ENCODE results near the gene CHRNA10.
"Not testable (repeated sequence)": the region's sequence is repeated elsewhere in the genome, so short reads cannot be mapped to it uniquely, and the experiment has no call there.

The CHRNA10 gene

DNA sequence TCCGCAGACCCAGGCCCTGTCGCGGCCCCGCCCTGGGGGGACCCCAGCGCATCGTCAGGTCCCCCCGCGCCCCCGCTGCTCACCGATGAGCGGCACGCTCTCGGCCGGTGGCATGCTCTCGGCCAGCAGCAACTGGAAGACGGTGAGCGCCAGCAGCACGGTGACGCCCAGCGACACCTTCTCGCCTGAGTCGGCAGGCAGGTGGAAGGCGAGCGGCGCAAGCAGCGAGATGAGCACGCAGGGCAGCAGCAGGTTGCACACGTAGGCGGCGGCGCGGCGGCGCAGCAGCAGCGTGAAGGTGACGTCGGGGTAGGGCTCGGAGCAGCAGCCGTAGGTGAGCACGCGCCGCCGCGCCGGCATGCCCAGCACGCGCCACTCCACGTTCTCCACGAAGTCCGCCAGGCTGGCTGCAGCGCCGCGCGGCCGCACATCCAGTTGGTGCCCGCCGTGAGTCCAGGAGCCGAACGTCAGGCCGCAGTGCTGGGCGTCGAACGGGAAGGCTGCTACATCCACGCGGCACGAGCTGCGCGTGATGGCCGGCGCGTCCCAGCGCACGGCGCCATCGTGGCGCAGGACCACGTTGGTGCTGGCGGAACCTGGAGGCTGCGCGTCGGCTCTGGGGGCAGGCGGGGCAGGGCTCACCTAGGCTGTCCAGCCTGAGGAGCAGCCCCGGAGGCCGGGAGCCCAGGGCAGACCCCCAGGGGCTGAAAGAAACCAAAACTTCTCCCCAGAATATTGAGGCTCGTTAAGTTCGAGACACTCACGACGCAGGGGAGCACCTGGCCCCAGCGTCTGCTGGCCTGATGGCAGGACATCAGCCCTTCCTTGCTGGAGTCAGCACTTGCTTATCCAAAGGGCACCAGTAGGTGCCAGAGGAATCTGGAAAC, 3.8 kb downstream of the CHRNA10 start:
- Histone ChIP-seq H3K27me3 (no peaks in the 10 kb centered on the region), H4K20me1 (peaks cover 0 to 52% (median 11%) of the 10 kb centered on the region in 11 experiments; a peak in 13 of 22 replicates), H3K9me3 (replicated peaks in 1 of 11) (no peaks in the 10 kb centered on the region), H3K4me1 (peaks cover 0 to 17% (median 9%) of the 10 kb centered on the region in 10 experiments; a peak in 11 of 20 replicates), H3K27ac (no peak overlapping the region), H3K4me2 (no peak overlapping the region), H3K36me3 (peaks cover 68 to 91% (median 85%) of the 10 kb centered on the region in 11 experiments), H3K4me3 (no peak overlapping the region), H3K9ac (no peak overlapping the region)
- TF ChIP-seq Cebpa-rat (IDR thresholded peaks at IDR 0.05): no peak

GRCh38 chr11:3666023-3666530, 5.1 kb downstream of the CHRNA10 start:
- no peak for TF ChIP-seq Cebpa-rat (IDR thresholded peaks at IDR 0.05)
- Histone ChIP-seq H3K27me3 (no peaks in the 10 kb centered on the region), H3K4me3 (no peak overlapping the region), H3K9me3 (replicated peaks in 1 of 11) (no peaks in the 10 kb centered on the region), H3K4me2 (peak overlapping the region in 5 of 11 experiments; percentile 27 to 56 (median 47); a peak in 7 of 22 replicates), H3K4me1 (peaks cover 0 to 17% (median 9%) of the 10 kb centered on the region in 10 experiments; a peak in 11 of 20 replicates), H3K36me3 (peaks cover 55 to 78% (median 72%) of the 10 kb centered on the region in 11 experiments), H4K20me1 (peaks cover 0 to 39% (median 7%) of the 10 kb centered on the region in 11 experiments; a peak in 13 of 22 replicates), H3K9ac (no peak overlapping the region; a peak in 1 of 22 replicates), H3K27ac (no peak overlapping the region)

DNA sequence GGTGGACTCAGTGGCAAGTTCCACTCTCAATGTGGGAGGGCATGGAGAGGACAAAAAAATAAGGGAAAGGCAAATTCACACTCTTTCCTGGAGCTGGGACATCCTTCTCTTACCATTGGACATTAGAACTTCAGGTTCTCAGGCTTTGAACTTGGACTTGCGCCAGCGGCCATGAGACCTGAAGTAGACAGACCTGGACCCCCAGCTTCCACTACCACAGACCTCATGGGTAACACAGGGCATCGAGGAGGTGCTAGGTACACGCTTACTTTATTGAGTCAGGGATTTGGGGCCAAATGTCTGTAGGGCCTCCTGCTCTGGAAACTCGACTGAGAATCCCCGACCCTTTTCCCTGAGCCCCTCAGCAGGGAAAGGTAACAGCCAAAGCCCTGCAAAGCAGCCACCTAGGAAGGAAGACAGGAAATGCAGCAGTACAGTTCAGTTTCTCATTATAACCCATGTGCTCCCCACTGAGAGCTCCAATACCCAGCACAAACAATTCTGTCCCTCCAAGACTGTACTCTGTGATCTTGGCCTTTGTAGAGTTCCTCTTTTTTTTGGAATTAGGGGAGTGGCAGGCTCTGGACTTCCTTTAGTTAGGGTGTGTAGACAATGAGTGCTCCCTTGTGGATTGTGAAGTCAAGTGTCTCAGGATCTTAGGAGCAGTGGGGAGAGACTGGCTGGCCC, 5.7 kb downstream of the CHRNA10 start:
- Histone ChIP-seq H3K9me3 (replicated peaks in 1 of 11) (no peaks in the 10 kb centered on the region), H3K36me3 (peaks cover 49 to 72% (median 66%) of the 10 kb centered on the region in 11 experiments), H3K4me3 (no peak overlapping the region), H3K4me1 (peaks cover 0 to 17% (median 9%) of the 10 kb centered on the region in 10 experiments; a peak in 11 of 20 replicates), H3K27me3 (no peaks in the 10 kb centered on the region), H3K27ac (0 out of 22 replicates have a peak overlapping the region, but pooled peaks of 1 of the 11 experiments have one; percentile 13), H3K9ac (no peak overlapping the region; a peak in 1 of 22 replicates), H4K20me1 (peaks cover 0 to 33% (median 4%) of the 10 kb centered on the region in 11 experiments; a peak in 11 of 22 replicates), H3K4me2 (peak overlapping the region in 5 of 11 experiments; percentile 27 to 56 (median 47); a peak in 7 of 22 replicates)
- no peak for TF ChIP-seq Cebpa-rat (IDR thresholded peaks at IDR 0.05)

DNA sequence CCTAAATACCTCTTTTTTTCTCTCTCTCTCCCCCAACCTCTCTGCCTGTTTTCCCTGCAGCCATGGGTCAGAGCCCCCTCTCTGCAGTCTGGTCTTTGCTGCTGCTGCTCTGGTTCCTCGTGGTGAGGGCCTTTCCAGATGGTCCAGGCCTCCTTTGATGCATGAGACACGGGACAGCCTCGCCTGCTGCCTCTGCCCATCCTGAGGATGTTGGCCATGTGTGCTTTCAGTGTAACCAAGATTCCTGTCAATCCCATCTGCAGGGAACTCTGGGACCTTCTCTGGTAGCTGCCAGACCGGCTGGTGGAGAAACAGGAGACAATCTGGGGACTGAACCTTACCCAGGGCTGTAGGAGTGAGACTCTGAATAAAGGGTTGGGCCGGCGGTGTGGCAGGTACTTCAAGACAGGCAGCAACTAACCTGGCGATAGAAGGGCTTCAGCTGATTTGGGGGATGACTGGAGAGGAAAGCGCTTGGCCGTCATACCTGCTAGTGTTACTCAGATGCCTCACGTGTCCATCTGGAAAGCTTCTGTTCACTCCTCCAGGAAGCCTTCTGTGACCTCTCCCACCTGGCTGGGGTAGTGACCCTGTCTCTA, 7.1 kb downstream of the CHRNA10 start:
- Histone ChIP-seq H3K4me1 (peaks cover 0 to 17% (median 9%) of the 10 kb centered on the region in 10 experiments; a peak in 11 of 20 replicates), H3K4me2 (no peak overlapping the region), H3K27ac (no peak overlapping the region), H3K27me3 (no peaks in the 10 kb centered on the region), H3K36me3 (peaks cover 36 to 58% (median 53%) of the 10 kb centered on the region in 11 experiments), H4K20me1 (peaks cover 0 to 20% (median 0%) of the 10 kb centered on the region in 11 experiments; a peak in 8 of 22 replicates), H3K9ac (no peak overlapping the region), H3K9me3 (replicated peaks in 1 of 11) (no peaks in the 10 kb centered on the region), H3K4me3 (no peak overlapping the region)
- TF ChIP-seq Cebpa-rat (IDR thresholded peaks at IDR 0.05): no peak

DNA sequence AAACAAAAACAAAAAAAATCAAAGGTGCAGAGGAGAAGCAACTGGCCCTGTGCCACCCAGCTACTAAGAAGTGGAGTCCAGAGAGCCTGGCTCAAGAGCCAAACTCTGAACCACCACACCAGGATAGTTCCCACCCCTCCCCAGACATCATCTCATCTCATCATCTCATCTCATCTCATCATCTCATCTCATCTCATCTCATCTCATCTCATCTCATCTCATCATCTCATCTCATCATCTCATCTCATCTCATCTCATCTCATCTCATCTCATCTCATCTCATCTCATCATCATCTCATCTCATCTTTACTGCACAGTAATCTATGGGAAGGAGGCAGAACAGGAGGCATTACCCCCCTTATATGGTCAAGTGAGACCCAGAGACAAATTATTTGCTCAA, 8.3 kb downstream of the CHRNA10 start:
- H3K4me2 ChIP-seq: no peak overlapping the region
- H3K27ac ChIP-seq: no peak overlapping the region
- peaks cover 28 to 45% (median 41%) of the 10 kb centered on the region in 11 experiments for H3K36me3 ChIP-seq
- H4K20me1 ChIP-seq: peaks cover 0 to 10% (median 0%) of the 10 kb centered on the region in 11 experiments; a peak in 7 of 22 replicates
- TF ChIP-seq Cebpa-rat (IDR thresholded peaks at IDR 0.05): no peak
- H3K4me3 ChIP-seq: no peak overlapping the region
- peaks cover 0 to 17% (median 9%) of the 10 kb centered on the region in 10 experiments; a peak in 11 of 20 replicates for H3K4me1 ChIP-seq
- H3K9me3 ChIP-seq (replicated peaks in 1 of 11): no peaks in the 10 kb centered on the region
- no peak overlapping the region for H3K9ac ChIP-seq
- H3K27me3 ChIP-seq: no peaks in the 10 kb centered on the region

DNA sequence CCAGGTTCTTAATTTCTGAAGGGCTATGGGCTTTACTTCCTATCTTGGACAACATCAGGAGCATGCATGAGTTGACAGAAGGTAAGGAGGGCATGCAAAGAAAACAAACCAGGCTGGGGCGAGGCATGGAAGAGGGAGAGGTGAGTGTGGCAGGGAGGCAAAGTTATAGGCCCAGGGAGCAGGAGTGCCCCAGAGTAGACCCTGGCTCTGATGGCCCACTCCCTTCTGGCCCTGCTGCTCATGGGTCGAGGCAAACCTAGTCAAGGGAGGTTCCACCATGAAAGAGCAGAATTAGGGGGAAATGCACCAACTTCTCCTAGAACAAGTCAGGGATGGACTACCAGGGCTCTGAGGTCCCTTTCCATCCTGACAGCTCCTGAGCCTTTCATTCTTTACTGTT, 10.2 kb downstream of the CHRNA10 start:
- no peak overlapping the region for H3K27ac ChIP-seq
- H4K20me1 ChIP-seq: peaks cover 0 to 6% (median 0%) of the 10 kb centered on the region in 11 experiments; a peak in 1 of 22 replicates
- H3K4me3 ChIP-seq: no peak overlapping the region
- H3K9me3 ChIP-seq (replicated peaks in 1 of 11): no peaks in the 10 kb centered on the region
- peaks cover 11 to 26% (median 22%) of the 10 kb centered on the region in 11 experiments for H3K36me3 ChIP-seq
- H3K9ac ChIP-seq: no peak overlapping the region
- no peak for TF ChIP-seq Cebpa-rat (IDR thresholded peaks at IDR 0.05)
- H3K27me3 ChIP-seq: no peaks in the 10 kb centered on the region
- H3K4me1 ChIP-seq: peaks cover 0 to 8% (median 5%) of the 10 kb centered on the region in 10 experiments; a peak in 11 of 20 replicates
- no peak overlapping the region for H3K4me2 ChIP-seq

DNA sequence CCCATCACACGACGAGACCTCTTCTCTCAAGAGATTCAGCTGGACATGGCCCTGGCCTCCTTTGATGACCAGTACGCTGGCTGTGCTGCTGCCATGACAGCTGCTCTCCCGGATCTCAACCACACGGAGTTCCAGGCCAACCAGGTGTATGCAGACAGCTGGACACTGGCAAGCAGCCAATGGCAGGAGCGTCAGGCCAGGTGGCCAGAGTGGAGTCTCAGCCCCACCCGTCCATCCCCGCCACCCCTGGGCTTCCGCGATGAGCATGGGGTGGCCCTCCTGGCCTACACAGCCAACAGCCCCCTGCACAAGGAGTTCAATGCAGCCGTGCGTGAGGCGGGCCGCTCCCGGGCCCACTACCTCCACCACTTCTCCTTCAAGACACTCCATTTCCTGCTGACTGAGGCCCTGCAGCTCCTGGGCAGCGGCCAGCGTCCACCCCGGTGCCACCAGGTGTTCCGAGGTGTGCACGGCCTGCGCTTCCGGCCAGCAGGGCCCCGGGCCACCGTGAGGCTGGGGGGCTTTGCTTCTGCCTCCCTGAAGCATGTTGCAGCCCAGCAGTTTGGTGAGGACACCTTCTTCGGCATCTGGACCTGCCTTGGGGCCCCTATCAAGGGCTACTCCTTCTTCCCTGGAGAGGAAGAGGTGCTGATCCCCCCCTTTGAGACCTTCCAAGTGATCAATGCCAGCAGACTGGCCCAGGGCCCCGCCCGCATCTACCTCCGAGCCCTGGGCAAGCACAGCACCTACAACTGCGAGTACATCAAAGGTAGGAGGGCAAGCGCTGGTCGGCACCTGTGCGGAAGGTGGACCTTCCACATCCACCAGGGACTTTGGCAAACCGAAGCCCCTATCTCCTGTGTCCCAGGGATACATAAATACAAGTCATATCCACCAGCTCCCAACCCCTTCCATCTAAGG, 11.3 kb downstream of the CHRNA10 start:
- no peak for TF ChIP-seq Cebpa-rat (IDR thresholded peaks at IDR 0.05)
- Histone ChIP-seq H3K27me3 (no peaks in the 10 kb centered on the region), H4K20me1 (no peaks in the 10 kb centered on the region), H3K9me3 (replicated peaks in 1 of 11) (no peaks in the 10 kb centered on the region), H3K4me2 (no peak overlapping the region), H3K27ac (no peak overlapping the region), H3K4me3 (no peak overlapping the region), H3K36me3 (peaks cover 8 to 15% (median 11%) of the 10 kb centered on the region in 11 experiments), H3K9ac (no peak overlapping the region), H3K4me1 (no peaks in the 10 kb centered on the region)

DNA sequence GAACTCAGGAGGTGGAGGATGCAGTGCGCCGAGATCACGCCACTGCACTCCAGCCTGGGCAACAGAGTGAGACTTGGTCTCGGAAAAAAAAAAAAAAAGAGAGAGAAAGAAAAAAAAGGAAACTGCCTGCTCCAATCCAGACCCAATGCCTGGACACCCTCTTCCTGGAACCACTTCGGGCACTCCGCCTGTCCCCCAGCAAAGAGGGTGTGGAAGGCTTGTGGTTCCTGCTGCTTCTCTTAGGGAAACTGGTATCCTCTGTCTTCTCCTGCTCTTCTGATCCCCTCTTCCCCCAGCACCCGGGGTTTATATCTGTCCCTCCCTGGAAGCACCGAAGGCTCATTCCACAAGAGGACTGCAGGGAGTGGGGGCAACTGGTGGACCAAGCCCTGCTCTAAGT, 12.9 kb downstream of the CHRNA10 start:
- Histone ChIP-seq H3K9me3 (replicated peaks in 1 of 11) (no peaks in the 10 kb centered on the region), H3K27ac (no peak overlapping the region), H3K9ac (no peak overlapping the region), H3K4me2 (no peak overlapping the region), H3K27me3 (no peaks in the 10 kb centered on the region), H3K36me3 (no peaks in the 10 kb centered on the region), H3K4me1 (no peaks in the 10 kb centered on the region), H4K20me1 (no peaks in the 10 kb centered on the region), H3K4me3 (no peak overlapping the region)
- TF ChIP-seq Cebpa-rat (IDR thresholded peaks at IDR 0.05): no peak

GRCh38 chr11:3657331-3657730, 13.9 kb downstream of the CHRNA10 start:
- H3K4me2 ChIP-seq; H3K4me1 ChIP-seq; H3K36me3 ChIP-seq; H3K9me3 ChIP-seq (replicated peaks in 1 of 11); H3K27ac ChIP-seq; H3K27me3 ChIP-seq; H3K9ac ChIP-seq; H3K4me3 ChIP-seq; H4K20me1 ChIP-seq: not testable (repeated sequence)

Data from BLaER1 treated with 17β-estradiol and CSF1 and Interleukin-3, amounts not matched to agents 10 nM and 100 nM (cell line).